ENCODE results near the gene ZBTB47. TPM values are rescaled to one million over a fixed set of nuclear protein-coding genes. Genes with fewer than 3 reads are reported as not detected.

The ZBTB47 gene
- total RNA-seq, 3 donors from 2014 or later, result 0.26 to 0.79 (median 0.56) TPM

GRCh38 chr3:42690766-42691680 is 37.5 kb downstream of the ZBTB47 start:
- Mint-ChIP-seq H3K36me3 (ENCODE audit: insufficient read depth) (no peaks in the 10 kb centered on the region), H3K9me3 (no peaks in the 10 kb centered on the region), H3K27me3 (ENCODE audit: low read depth) (peaks cover 12% of the 10 kb centered on the region), H3K4me1 (ENCODE audit: low read depth) (no peaks in the 10 kb centered on the region), H3K4me3 (no peak overlapping the region)
- DNase-seq, result no peak
- ATAC-seq, result no peak

- DNase-seq, result peak; percentile 2
- ATAC-seq, result no peak
- H3K27me3 Mint-ChIP-seq (ENCODE audit: low read depth), result peaks cover 2% of the 10 kb centered on the region
- no peaks in the 10 kb centered on the region for H3K9me3 Mint-ChIP-seq
- H3K4me3 Mint-ChIP-seq, result no peak overlapping the region
- H3K36me3 Mint-ChIP-seq (ENCODE audit: insufficient read depth), result no peaks in the 10 kb centered on the region
- no peaks in the 10 kb centered on the region for H3K4me1 Mint-ChIP-seq (ENCODE audit: low read depth)
Observed at GRCh38 chr3:42691816-42692666, 38.5 kb downstream of the ZBTB47 start.

GRCh38 chr3:42692667-42693529 is 39.4 kb downstream of the ZBTB47 start:
- no peaks in the 10 kb centered on the region for H3K9me3 Mint-ChIP-seq
- ATAC-seq (no peak), DNase-seq (peak; percentile 0)
- H3K27me3 Mint-ChIP-seq (ENCODE audit: low read depth), result no peaks in the 10 kb centered on the region
- no peak overlapping the region for H3K4me3 Mint-ChIP-seq
- no peaks in the 10 kb centered on the region for H3K36me3 Mint-ChIP-seq (ENCODE audit: insufficient read depth)
- H3K4me1 Mint-ChIP-seq (ENCODE audit: low read depth), result no peaks in the 10 kb centered on the region

- no peaks in the 10 kb centered on the region for H3K36me3 Mint-ChIP-seq (ENCODE audit: insufficient read depth)
- no peaks in the 10 kb centered on the region for H3K4me1 Mint-ChIP-seq (ENCODE audit: low read depth)
- H3K4me3 Mint-ChIP-seq, result no peak overlapping the region
- ATAC-seq (no peak), DNase-seq (no peak)
- H3K9me3 Mint-ChIP-seq, result no peaks in the 10 kb centered on the region
- H3K27me3 Mint-ChIP-seq (ENCODE audit: low read depth), result no peaks in the 10 kb centered on the region
Observed at GRCh38 chr3:42693530-42693930, 40.0 kb downstream of the ZBTB47 start.

- DNase-seq, result no peak
- Mint-ChIP-seq H3K4me1 (ENCODE audit: low read depth) (peaks cover 2% of the 10 kb centered on the region), H3K36me3 (ENCODE audit: insufficient read depth) (no peaks in the 10 kb centered on the region), H3K27me3 (ENCODE audit: low read depth) (no peaks in the 10 kb centered on the region), H3K9me3 (no peaks in the 10 kb centered on the region), H3K4me3 (no peak overlapping the region)
- ATAC-seq, result no peak
Observed at GRCh38 chr3:42694366-42694765, 40.9 kb downstream of the ZBTB47 start.

GRCh38 chr3:42696356-42697288 is 43.1 kb downstream of the ZBTB47 start:
- peaks cover 2% of the 10 kb centered on the region for H3K4me1 Mint-ChIP-seq (ENCODE audit: low read depth)
- peaks cover 4% of the 10 kb centered on the region for H3K27me3 Mint-ChIP-seq (ENCODE audit: low read depth)
- ATAC-seq (no peak), DNase-seq (no peak)
- H3K9me3 Mint-ChIP-seq, result no peaks in the 10 kb centered on the region
- no peaks in the 10 kb centered on the region for H3K36me3 Mint-ChIP-seq (ENCODE audit: insufficient read depth)
- no peak overlapping the region for H3K4me3 Mint-ChIP-seq

GRCh38 chr3:42697289-42698051 is 44.0 kb downstream of the ZBTB47 start:
- Mint-ChIP-seq H3K4me3 (no peak overlapping the region), H3K4me1 (ENCODE audit: low read depth) (peaks cover 2% of the 10 kb centered on the region), H3K36me3 (ENCODE audit: insufficient read depth) (no peaks in the 10 kb centered on the region), H3K27me3 (ENCODE audit: low read depth) (peaks cover 4% of the 10 kb centered on the region), H3K9me3 (no peaks in the 10 kb centered on the region)
- ATAC-seq, result no peak
- no peak for DNase-seq

GRCh38 chr3:42698216-42698910 is 44.9 kb downstream of the ZBTB47 start:
- H3K36me3 Mint-ChIP-seq (ENCODE audit: insufficient read depth), result no peaks in the 10 kb centered on the region
- no peak overlapping the region for H3K4me3 Mint-ChIP-seq
- ATAC-seq, result no peak
- peaks cover 2% of the 10 kb centered on the region for H3K4me1 Mint-ChIP-seq (ENCODE audit: low read depth)
- no peaks in the 10 kb centered on the region for H3K9me3 Mint-ChIP-seq
- no peak for DNase-seq
- peaks cover 4% of the 10 kb centered on the region for H3K27me3 Mint-ChIP-seq (ENCODE audit: low read depth)

GRCh38 chr3:42698911-42699230 is 45.4 kb downstream of the ZBTB47 start:
- H3K4me1 Mint-ChIP-seq (ENCODE audit: low read depth), result peaks cover 2% of the 10 kb centered on the region
- H3K9me3 Mint-ChIP-seq, result no peaks in the 10 kb centered on the region
- ATAC-seq (no peak), DNase-seq (no peak)
- H3K36me3 Mint-ChIP-seq (ENCODE audit: insufficient read depth), result no peaks in the 10 kb centered on the region
- no peak overlapping the region for H3K4me3 Mint-ChIP-seq
- H3K27me3 Mint-ChIP-seq (ENCODE audit: low read depth), result peaks cover 4% of the 10 kb centered on the region

GRCh38 chr3:42699511-42699971 is 46.0 kb downstream of the ZBTB47 start:
- Mint-ChIP-seq H3K36me3 (ENCODE audit: insufficient read depth) (no peaks in the 10 kb centered on the region), H3K27me3 (ENCODE audit: low read depth) (peaks cover 4% of the 10 kb centered on the region), H3K9me3 (no peaks in the 10 kb centered on the region), H3K4me3 (no peak overlapping the region), H3K4me1 (ENCODE audit: low read depth) (peaks cover 2% of the 10 kb centered on the region)
- ATAC-seq (no peak), DNase-seq (no peak)

- peaks cover 4% of the 10 kb centered on the region for H3K27me3 Mint-ChIP-seq (ENCODE audit: low read depth)
- no peaks in the 10 kb centered on the region for H3K9me3 Mint-ChIP-seq
- H3K36me3 Mint-ChIP-seq (ENCODE audit: insufficient read depth), result no peaks in the 10 kb centered on the region
- no peak for ATAC-seq
- H3K4me1 Mint-ChIP-seq (ENCODE audit: low read depth), result peaks cover 2% of the 10 kb centered on the region
- DNase-seq, result no peak
- H3K4me3 Mint-ChIP-seq, result no peak overlapping the region
Observed at GRCh38 chr3:42700366-42701288, 47.1 kb downstream of the ZBTB47 start.
